Measurements from ENCODE around the gene ZNF491. TPM values are rescaled to one million over a fixed set of nuclear protein-coding genes. Genes with fewer than 3 reads are reported as not detected.

Gene ZNF491
- total RNA-seq, 6 experiments from 2014 or later, result 0.37 to 1.3 (median 0.98) TPM

GRCh38 chr19:11807099-11807380, 8.7 kb downstream of the ZNF491 start:
- intact Hi-C loops (cut with DNase I), result no loop called here
- Histone ChIP-seq H3K4me1 (no peaks in the 10 kb centered on the region), H3K36me3 (no peaks in the 10 kb centered on the region), H3K27me3 (no peaks in the 10 kb centered on the region), H3K9me3 (peaks cover 0 to 20% (median 8%) of the 10 kb centered on the region in 4 donors), H3K4me3 (no peak overlapping the region), H3K27ac (no peak overlapping the region)
- ATAC-seq (no peak), DNase-seq (no peak)
- TF ChIP-seq POLR2A (IDR thresholded peaks at IDR 0.05) (no peak), CTCF (IDR thresholded peaks at IDR 0.05) (no peak)
- WGBS (ENCODE audit: insufficient coverage, low coverage, low lambda C conversion rate, missing lambda C conversion rate), result 93% methylated on average over 2 of the region's 2 CpGs

- H3K27ac ChIP-seq, result peak overlapping the region in 1 of 3 donors; percentile 71
- 0% methylated on average over 2 of the region's 6 CpGs for WGBS (ENCODE audit: insufficient coverage, low coverage, low lambda C conversion rate, missing lambda C conversion rate)
Observed at GRCh38 chr19:11813703-11814028, 15.3 kb downstream of the ZNF491 start.

GRCh38 chr19:11814029-11814699, 15.8 kb downstream of the ZNF491 start, which contains the start of gene ZNF440:
TSS of gene ZNF440 (plus strand) at chr19:11814273. CDS start at chr19:11814448, 175 bp downstream.
- ATAC-seq (peak; percentile 100), DNase-seq (peak; percentile 96 to 98 (median 97))
- H3K36me3 ChIP-seq, result no peaks in the 10 kb centered on the region
- peak within 1 kb of the TSS; percentile 36 to 71 (median 68) for H3K27ac ChIP-seq
- intact Hi-C loops (cut with DNase I), result no loop called here
- WGBS (ENCODE audit: insufficient coverage, low coverage, low lambda C conversion rate, missing lambda C conversion rate), result 0% methylated on average over 10 of the region's 55 CpGs
- no peaks in the 10 kb centered on the region for H3K9me3 ChIP-seq
- TF ChIP-seq CTCF (IDR thresholded peaks at IDR 0.05), result no peak
- TF ChIP-seq POLR2A (IDR thresholded peaks at IDR 0.05), result peak; percentile 87
- H3K4me3 ChIP-seq, result peak within 1 kb of the TSS; percentile 86 to 94 (median 93)
- H3K4me1 ChIP-seq, result peaks cover 0 to 4% (median 2%) of the 10 kb centered on the region in 4 donors
- H3K27me3 ChIP-seq, result no peaks in the 10 kb centered on the region

More at GRCh38 chr19:11813703-11814028, 15.3 kb downstream of the ZNF491 start:
- Histone ChIP-seq H3K4me1 (peaks cover 0 to 4% (median 2%) of the 10 kb centered on the region in 4 donors), H3K36me3 (no peaks in the 10 kb centered on the region), H3K4me3 (peak overlapping the region; percentile 86 to 94 (median 93)), H3K27me3 (no peaks in the 10 kb centered on the region), H3K9me3 (no peaks in the 10 kb centered on the region)
- DNase-seq, result no peak
- intact Hi-C loops (cut with DNase I), result no loop called here
- peak; percentile 37 to 50 (median 44) for ATAC-seq
- TF ChIP-seq CTCF (IDR thresholded peaks at IDR 0.05), result no peak
- no peak for TF ChIP-seq POLR2A (IDR thresholded peaks at IDR 0.05)

- Histone ChIP-seq H3K27me3 (no peaks in the 10 kb centered on the region), H3K27ac (peak overlapping the region; percentile 36 to 71 (median 68)), H3K4me3 (peak overlapping the region; percentile 86 to 94 (median 93)), H3K9me3 (no peaks in the 10 kb centered on the region), H3K4me1 (peaks cover 0 to 4% (median 2%) of the 10 kb centered on the region in 4 donors), H3K36me3 (no peaks in the 10 kb centered on the region)
- WGBS (ENCODE audit: insufficient coverage, low coverage, low lambda C conversion rate, missing lambda C conversion rate), result 19% methylated on average over 8 of the region's 13 CpGs
- no peak for DNase-seq
- intact Hi-C loops (cut with DNase I), result no loop called here
- TF ChIP-seq POLR2A (IDR thresholded peaks at IDR 0.05), result no peak
- TF ChIP-seq CTCF (IDR thresholded peaks at IDR 0.05), result no peak
- ATAC-seq, result peak; percentile 2 to 21 (median 12)
Observed at GRCh38 chr19:11814700-11815035, 16.3 kb downstream of the ZNF491 start.
